Natural killer cell (primary cell): ENCODE measurements around the gene EFCAB6. TPM values are rescaled to one million over a fixed set of nuclear protein-coding genes. Genes with fewer than 3 reads are reported as not detected.

Experiments
- ATAC-seq, 3 donors: fragments of 150-1000 bp in 2 of 3; fragments of 200-7000 bp in 1 of 3; cut with Tn5 transposase; 1 replicate in 1 of 3; 2 replicates in 2 of 3; pipeline ENCODE4 v1.10.0; 2021; ENCODE audit warnings: mild to moderate bottlenecking in 2 of 3, moderate library complexity in 2 of 3
- DNase-seq, 2 donors: peaks; one replicate each; pipeline versions ENCODE4 v3.0.0 to v3.0.0-alpha.2; 2013 to 2021; ENCODE audit warnings: mixed read lengths in 1 of 2
- H3K27ac ChIP-seq: one replicate; pipeline ENCODE4 v1.5.1; 2013; ENCODE audit warnings: mild to moderate bottlenecking, low read length
- H3K27me3 ChIP-seq: one replicate; pipeline ENCODE4 v1.6.1; 2013; ENCODE audit warnings: low read length; ENCODE audit not compliant: control insufficient read depth, insufficient read depth
- H3K36me3 ChIP-seq: one replicate; pipeline ENCODE4 v1.6.1; 2013; ENCODE audit warnings: low read length; ENCODE audit not compliant: control insufficient read depth, insufficient read depth
- H3K4me1 ChIP-seq: one replicate; pipeline ENCODE4 v1.6.1; 2013; ENCODE audit warnings: low read length; ENCODE audit not compliant: control insufficient read depth, insufficient read depth
- H3K4me3 ChIP-seq: one replicate; pipeline ENCODE4 v1.5.1; 2013; ENCODE audit warnings: low read length
- H3K9me3 ChIP-seq: one replicate; pipeline ENCODE4 v1.6.1; 2013; ENCODE audit warnings: low read length; ENCODE audit not compliant: control insufficient read depth, insufficient read depth
- H3K27ac Mint-ChIP-seq, 2 donors: one replicate each; pipeline ENCODE4 v1.8.0; 2022; ENCODE audit warnings: mild to moderate bottlenecking in 2 of 2, mixed read lengths in 2 of 2, moderate library complexity in 1 of 2
- H3K27me3 Mint-ChIP-seq, 2 donors: one replicate each; pipeline ENCODE4 v1.8.0; 2022; ENCODE audit warnings: low read depth in 2 of 2, mixed read lengths in 2 of 2
- H3K36me3 Mint-ChIP-seq: one replicate; pipeline ENCODE4 v1.8.0; 2022; ENCODE audit warnings: mixed read lengths
- H3K4me1 Mint-ChIP-seq, 2 donors: one replicate each; pipeline ENCODE4 v1.8.0; 2022; ENCODE audit warnings: mixed read lengths in 2 of 2
- H3K4me3 Mint-ChIP-seq: one replicate; pipeline ENCODE4 v1.8.0; 2022; ENCODE audit warnings: mild to moderate bottlenecking, moderate library complexity, mixed read lengths
- H3K9me3 Mint-ChIP-seq, 2 donors: one replicate each; pipeline ENCODE4 v1.8.0; 2022; ENCODE audit warnings: mixed read lengths in 2 of 2
- WGBS: methylation state at CpG from one replicate; pipeline ENCODE4 v1.1.7; 2013; ENCODE audit warnings: missing lambda C conversion rate; ENCODE audit not compliant: insufficient coverage; 5-methylcytosine and 5-hydroxymethylcytosine counted together
- intact Hi-C: fragments of 100-400 bp; cut with micrococcal nuclease; formaldehyde crosslinking; loops from one replicate; pipeline ENCODE4 v1.14.2; 2022
- total RNA-seq, 4 donors: library from RNA; stranded (reverse); fragments of 120-200 nt in 1 of 4; gene quantifications; one replicate each; pipeline versions ENCODE4 v1.2.3 to v1.2.4, GENCODE V29; 2013 to 2022
- TF ChIP-seq, protein P1 (sequence below): fragments of 200-600 bp; IDR thresholded peaks from one replicate; pipeline ENCODE4 v1.8.0; 2022; ENCODE audit warnings: antibody characterized with exemption

The EFCAB6 gene, protein sequence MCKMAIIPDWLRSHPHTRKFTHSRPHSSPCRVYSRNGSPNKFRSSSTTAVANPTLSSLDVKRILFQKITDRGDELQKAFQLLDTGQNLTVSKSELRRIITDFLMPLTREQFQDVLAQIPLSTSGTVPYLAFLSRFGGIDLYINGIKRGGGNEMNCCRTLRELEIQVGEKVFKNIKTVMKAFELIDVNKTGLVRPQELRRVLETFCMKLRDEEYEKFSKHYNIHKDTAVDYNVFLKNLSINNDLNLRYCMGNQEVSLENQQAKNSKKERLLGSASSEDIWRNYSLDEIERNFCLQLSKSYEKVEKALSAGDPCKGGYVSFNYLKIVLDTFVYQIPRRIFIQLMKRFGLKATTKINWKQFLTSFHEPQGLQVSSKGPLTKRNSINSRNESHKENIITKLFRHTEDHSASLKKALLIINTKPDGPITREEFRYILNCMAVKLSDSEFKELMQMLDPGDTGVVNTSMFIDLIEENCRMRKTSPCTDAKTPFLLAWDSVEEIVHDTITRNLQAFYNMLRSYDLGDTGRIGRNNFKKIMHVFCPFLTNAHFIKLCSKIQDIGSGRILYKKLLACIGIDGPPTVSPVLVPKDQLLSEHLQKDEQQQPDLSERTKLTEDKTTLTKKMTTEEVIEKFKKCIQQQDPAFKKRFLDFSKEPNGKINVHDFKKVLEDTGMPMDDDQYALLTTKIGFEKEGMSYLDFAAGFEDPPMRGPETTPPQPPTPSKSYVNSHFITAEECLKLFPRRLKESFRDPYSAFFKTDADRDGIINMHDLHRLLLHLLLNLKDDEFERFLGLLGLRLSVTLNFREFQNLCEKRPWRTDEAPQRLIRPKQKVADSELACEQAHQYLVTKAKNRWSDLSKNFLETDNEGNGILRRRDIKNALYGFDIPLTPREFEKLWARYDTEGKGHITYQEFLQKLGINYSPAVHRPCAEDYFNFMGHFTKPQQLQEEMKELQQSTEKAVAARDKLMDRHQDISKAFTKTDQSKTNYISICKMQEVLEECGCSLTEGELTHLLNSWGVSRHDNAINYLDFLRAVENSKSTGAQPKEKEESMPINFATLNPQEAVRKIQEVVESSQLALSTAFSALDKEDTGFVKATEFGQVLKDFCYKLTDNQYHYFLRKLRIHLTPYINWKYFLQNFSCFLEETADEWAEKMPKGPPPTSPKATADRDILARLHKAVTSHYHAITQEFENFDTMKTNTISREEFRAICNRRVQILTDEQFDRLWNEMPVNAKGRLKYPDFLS (N-terminal part only)
- total RNA-seq, result under 1 TPM; 0.23 to 0.35 (median 0.26) TPM
- total RNA-seq (2013), result 0.88 TPM

DNA sequence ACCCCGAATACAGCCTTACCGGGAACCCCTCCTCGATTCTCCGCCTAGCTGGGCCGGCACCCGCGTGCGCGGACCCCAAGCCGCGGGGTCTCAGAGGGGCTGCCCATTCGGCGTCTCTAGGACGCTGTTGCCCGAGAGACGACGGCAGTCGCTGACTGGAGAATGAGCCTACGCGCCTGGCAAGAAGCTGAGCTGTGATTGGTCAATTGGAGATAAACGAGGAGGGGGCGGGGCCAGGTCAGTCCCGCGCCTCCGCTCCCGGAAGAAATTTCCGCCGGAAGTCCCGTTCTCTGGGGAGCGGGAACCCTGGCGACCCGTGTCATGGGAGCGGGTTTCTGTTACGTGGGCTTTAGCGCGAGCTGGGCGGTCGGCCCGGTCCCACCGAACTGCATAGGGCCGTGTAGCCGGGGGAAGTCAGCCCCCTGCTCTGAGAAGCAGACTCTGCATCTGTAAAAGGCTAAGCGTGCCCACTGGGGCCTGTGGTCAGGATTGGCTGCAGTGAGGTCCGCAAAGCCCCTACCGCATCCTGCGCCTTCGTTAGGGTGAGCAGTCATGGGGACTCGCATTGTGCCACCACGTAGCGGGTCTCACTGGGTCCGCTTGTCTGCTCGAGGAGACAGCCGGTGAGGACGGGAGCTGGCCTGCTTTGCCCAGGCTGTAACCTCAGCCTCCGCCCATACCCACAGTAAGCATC, at the start of gene EFCAB6:
Gene EFCAB6 (minus strand): TSS at position 157 of the 694 bp plus-strand sequence. CDS start 29,987 bp downstream, outside the sequence.
- peak within 1 kb of the TSS; percentile 87 to 88 for H3K27ac Mint-ChIP-seq
- Histone ChIP-seq H3K36me3 (no peaks in the 10 kb centered on the region), H3K4me1 (peaks cover 16% of the 10 kb centered on the region), H3K4me3 (peak within 1 kb of the TSS; percentile 71), H3K27ac (peak within 1 kb of the TSS; percentile 62), H3K9me3 (no peaks in the 10 kb centered on the region), H3K27me3 (no peaks in the 10 kb centered on the region)
- peak within 1 kb of the TSS; percentile 95 for H3K4me3 Mint-ChIP-seq
- DNase-seq (peak; percentile 83 to 97), ATAC-seq (peak; percentile 90 to 94 (median 91))
- intact Hi-C loops, result loop anchor here (5.0 kb wide), 1 partner anchor 370 kb away; the partner anchor contains the start of gene PARVG
- no peaks in the 10 kb centered on the region for H3K9me3 Mint-ChIP-seq
- under 1% methylated on average over 55 of the region's 55 CpGs for WGBS
- TF ChIP-seq, protein P1, sequence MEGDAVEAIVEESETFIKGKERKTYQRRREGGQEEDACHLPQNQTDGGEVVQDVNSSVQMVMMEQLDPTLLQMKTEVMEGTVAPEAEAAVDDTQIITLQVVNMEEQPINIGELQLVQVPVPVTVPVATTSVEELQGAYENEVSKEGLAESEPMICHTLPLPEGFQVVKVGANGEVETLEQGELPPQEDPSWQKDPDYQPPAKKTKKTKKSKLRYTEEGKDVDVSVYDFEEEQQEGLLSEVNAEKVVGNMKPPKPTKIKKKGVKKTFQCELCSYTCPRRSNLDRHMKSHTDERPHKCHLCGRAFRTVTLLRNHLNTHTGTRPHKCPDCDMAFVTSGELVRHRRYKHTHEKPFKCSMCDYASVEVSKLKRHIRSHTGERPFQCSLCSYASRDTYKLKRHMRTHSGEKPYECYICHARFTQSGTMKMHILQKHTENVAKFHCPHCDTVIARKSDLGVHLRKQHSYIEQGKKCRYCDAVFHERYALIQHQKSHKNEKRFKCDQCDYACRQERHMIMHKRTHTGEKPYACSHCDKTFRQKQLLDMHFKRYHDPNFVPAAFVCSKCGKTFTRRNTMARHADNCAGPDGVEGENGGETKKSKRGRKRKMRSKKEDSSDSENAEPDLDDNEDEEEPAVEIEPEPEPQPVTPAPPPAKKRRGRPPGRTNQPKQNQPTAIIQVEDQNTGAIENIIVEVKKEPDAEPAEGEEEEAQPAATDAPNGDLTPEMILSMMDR, result no peak
- peaks cover 2 to 14% of the 10 kb centered on the region in 2 donors for H3K27me3 Mint-ChIP-seq
- H3K4me1 Mint-ChIP-seq, result peaks cover 16 to 42% of the 10 kb centered on the region in 2 donors
- H3K36me3 Mint-ChIP-seq, result no peaks in the 10 kb centered on the region

DNA sequence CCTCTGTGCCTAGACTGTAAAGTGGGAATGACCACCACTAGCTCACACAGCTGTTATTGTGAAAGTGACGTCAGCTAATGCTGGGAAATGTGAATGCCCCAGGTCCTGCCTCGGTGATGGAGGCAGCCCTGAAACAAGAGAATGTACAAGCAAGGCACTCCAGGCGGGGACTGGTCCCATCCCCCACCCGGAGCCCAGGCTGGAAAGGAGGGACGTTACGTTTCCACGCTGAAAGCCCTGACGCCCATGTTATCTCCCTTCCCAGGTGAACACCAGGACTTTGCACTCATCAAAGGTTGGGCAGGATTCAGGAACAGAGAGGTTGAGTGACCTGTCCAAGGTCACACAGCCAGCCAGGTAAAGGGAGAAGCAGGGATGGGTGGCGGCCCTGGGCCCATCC, 49.4 kb upstream of the EFCAB6 start:
- Histone ChIP-seq H3K4me1 (no peaks in the 10 kb centered on the region), H3K27ac (no peak overlapping the region), H3K36me3 (no peaks in the 10 kb centered on the region), H3K27me3 (peaks cover 16% of the 10 kb centered on the region), H3K4me3 (no peak overlapping the region), H3K9me3 (no peaks in the 10 kb centered on the region)
- no peak overlapping the region for H3K27ac Mint-ChIP-seq
- TF ChIP-seq, protein P1, result no peak
- H3K27me3 Mint-ChIP-seq, result peaks cover 50 to 56% of the 10 kb centered on the region in 2 donors
- WGBS, result 82% methylated on average over 9 of the region's 9 CpGs
- no peaks in the 10 kb centered on the region for H3K36me3 Mint-ChIP-seq
- H3K4me3 Mint-ChIP-seq, result peak overlapping the region; percentile 49
- intact Hi-C loops, result no loop called here
- DNase-seq, result no peak
- no peaks in the 10 kb centered on the region for H3K4me1 Mint-ChIP-seq
- no peaks in the 10 kb centered on the region for H3K9me3 Mint-ChIP-seq
- ATAC-seq, result no peak

DNA sequence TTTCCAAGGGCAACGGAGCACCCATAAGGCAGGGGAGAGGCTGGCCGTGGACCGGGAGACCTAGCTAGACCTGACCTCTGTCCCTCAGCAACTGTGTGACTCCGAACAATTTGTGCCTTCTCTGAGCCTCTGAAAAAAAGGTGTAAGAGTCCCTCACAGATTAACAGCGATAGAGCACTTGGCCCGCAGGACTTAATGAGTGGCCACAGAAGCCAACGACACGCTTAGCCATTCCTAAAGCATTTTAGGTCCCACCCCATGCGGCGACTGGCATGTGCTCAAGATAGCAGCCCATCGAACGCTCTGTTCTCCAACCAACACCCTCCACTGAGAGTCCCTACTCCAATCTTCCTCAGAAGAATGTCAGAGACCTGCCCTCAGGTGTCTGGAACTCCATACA, 48.7 kb upstream of the EFCAB6 start:
- DNase-seq (no peak), ATAC-seq (no peak)
- Histone ChIP-seq H3K27ac (no peak overlapping the region), H3K4me1 (no peaks in the 10 kb centered on the region), H3K9me3 (no peaks in the 10 kb centered on the region), H3K27me3 (peaks cover 16% of the 10 kb centered on the region), H3K4me3 (no peak overlapping the region), H3K36me3 (no peaks in the 10 kb centered on the region)
- Mint-ChIP-seq H3K27me3 (peaks cover 46 to 50% of the 10 kb centered on the region in 2 donors), H3K27ac (no peak overlapping the region), H3K4me3 (no peak overlapping the region), H3K9me3 (no peaks in the 10 kb centered on the region), H3K4me1 (no peaks in the 10 kb centered on the region), H3K36me3 (no peaks in the 10 kb centered on the region)
- TF ChIP-seq, protein P1, result no peak
- WGBS, result 93% methylated on average over 12 of the region's 12 CpGs
- intact Hi-C loops, result no loop called here
